HepG2 (cell line): ENCODE results near the gene CLPSL2. TPM values are rescaled to one million over a fixed set of nuclear protein-coding genes. Genes with fewer than 3 reads are reported as not detected.

Source experiments
- ADNP ChIP-seq: sonication (generic); formaldehyde crosslinking; IDR thresholded peaks from 2 replicates; pipeline ENCODE4 v1.4.0; 2020; ENCODE audit warnings: missing genetic modification reagents
- ARNTL ChIP-seq: sonication (generic); formaldehyde crosslinking; IDR thresholded peaks from 2 replicates; pipeline ENCODE4 v1.4.0; 2020; ENCODE audit warnings: mild to moderate bottlenecking, missing genetic modification reagents
- HNF4G ChIP-seq, 2 experiments: sonication (generic) in 1 of 2; formaldehyde crosslinking in 1 of 2; IDR thresholded peaks; 2 replicates each; pipeline versions ENCODE4 v1.4.0 to v1.6.1; 2011 to 2020; ENCODE audit warnings: borderline replicate concordance in 2 of 2, low read depth in 2 of 2, mild to moderate bottlenecking in 2 of 2, low read length in 1 of 2, missing genetic modification reagents in 1 of 2, moderate library complexity in 1 of 2
- SRSF4 ChIP-seq: fragments of 200-400 bp; formaldehyde crosslinking; IDR thresholded peaks from one replicate; pipeline ENCODE4 v1.6.1; 2018; ENCODE audit warnings: mild to moderate bottlenecking, low read depth, low read length, moderate library complexity; ENCODE audit not compliant: poor library complexity, severe bottlenecking
- YEATS2 ChIP-seq: sonication (generic); formaldehyde crosslinking; IDR thresholded peaks from 2 replicates; pipeline ENCODE4 v1.4.0; 2020; ENCODE audit warnings: missing genetic modification reagents, borderline replicate concordance
- ZMYM4 ChIP-seq: sonication (generic); formaldehyde crosslinking; IDR thresholded peaks from 2 replicates; pipeline ENCODE4 v1.8.1; 2023; ENCODE audit warnings: mild to moderate bottlenecking, missing genetic modification reagents
- ZNF12 ChIP-seq: sonication (generic); formaldehyde crosslinking; IDR thresholded peaks from 2 replicates; pipeline ENCODE4 v1.5.0; 2020; ENCODE audit warnings: missing genetic modification reagents
- ZNF234 ChIP-seq: sonication (generic); formaldehyde crosslinking; conservative IDR thresholded peaks from 2 replicates; pipeline ENCODE4 v1.5.1; 2020; ENCODE audit warnings: mild to moderate bottlenecking, missing genetic modification reagents
- ZNF343 ChIP-seq: sonication (generic); formaldehyde crosslinking; IDR thresholded peaks from 2 replicates; pipeline ENCODE4 v1.4.0; 2020; ENCODE audit warnings: mild to moderate bottlenecking, missing genetic modification reagents
- ZNF556 ChIP-seq: sonication (generic); formaldehyde crosslinking; IDR thresholded peaks from 2 replicates; pipeline ENCODE4 v1.4.0; 2020; ENCODE audit warnings: mild to moderate bottlenecking, missing genetic modification reagents, borderline replicate concordance
- ZNF691 ChIP-seq: sonication (generic); formaldehyde crosslinking; IDR thresholded peaks from 2 replicates; pipeline ENCODE4 v1.4.0; 2020; ENCODE audit warnings: missing genetic modification reagents, low read depth, mild to moderate bottlenecking, borderline replicate concordance
- ZNF713 ChIP-seq: sonication (generic); formaldehyde crosslinking; IDR thresholded peaks from 2 replicates; pipeline ENCODE4 v1.4.0; 2020; ENCODE audit warnings: mild to moderate bottlenecking, missing genetic modification reagents
- polyA plus RNA-seq, 8 experiments: library from polyadenylated mRNA; depleted of rRNA in 3 of 8; stranded (reverse) in 7 of 8; unstranded in 1 of 8; fragments of >200 nt; fragmentation: Illumina TruSeq in 4 of 8; extraction: Trizol in 4 of 8; gene quantifications; 2 replicates each; pipeline versions ENCODE4 v1.2.1 to v1.2.3, GENCODE V29; 2011 to 2016; ENCODE audit warnings: low read depth in 4 of 8, missing spikeins in 1 of 8, mixed read lengths in 1 of 8; ENCODE audit not compliant: insufficient read depth in 1 of 8
- total RNA-seq, 5 experiments: library from RNA; depleted of rRNA; stranded (reverse); fragments of >200 nt; fragmentation: Illumina TruSeq; extraction: Trizol; gene quantifications; 2 replicates each; pipeline ENCODE4 v1.2.3, GENCODE V29; 2016; ENCODE audit warnings: low read depth in 1 of 5
- TF ChIP-seq, protein P1 (sequence below): sonication (generic); formaldehyde crosslinking; IDR thresholded peaks from 2 replicates; pipeline ENCODE4 v1.4.0; 2020; ENCODE audit warnings: missing genetic modification reagents
- TF ChIP-seq, protein P2 (sequence below): sonication (generic); formaldehyde crosslinking; IDR thresholded peaks from 2 replicates; pipeline ENCODE4 v1.4.0; 2020; ENCODE audit warnings: missing genetic modification reagents, borderline replicate concordance
- TF ChIP-seq, protein P3 (sequence below): IDR thresholded peaks from 2 replicates; pipeline ENCODE4 v1.6.1; 2018; ENCODE audit warnings: missing genetic modification reagents, mild to moderate bottlenecking, missing compliant biosample characterization
- TF ChIP-seq, protein P4 (sequence below): sonication (generic); formaldehyde crosslinking; IDR thresholded peaks from 2 replicates; pipeline ENCODE4 v1.4.0; 2020; ENCODE audit warnings: missing genetic modification reagents

CLPSL2 gene
- total and polyA plus RNA-seq, 2 of the 13 experiments (the other 11 are each of a cell fraction or from before 2014, with no cell fraction given): not detected

GRCh38 chr6:35804996-35805736, 28.8 kb downstream of the CLPSL2 start, which contains the start of gene LHFPL5 (continued):
- TF ChIP-seq ZNF12 (CRISPR knock-in tag) (peak; percentile 93), ADNP (CRISPR knock-in tag) (no peak), ZNF343 (peak; percentile 83; the same call in 1 of the 2 replicates), ZNF691 (CRISPR knock-in tag) (peak; percentile 97), YEATS2 (peak; percentile 91; the same call in 1 of the 2 replicates), ZMYM4 (CRISPR knock-in tag) (peak; percentile 95), SRSF4 (no peak), ZNF713 (CRISPR knock-in tag) (no peak), ZNF556 (CRISPR knock-in tag) (peak; percentile 89; the same call in 1 of the 2 replicates), HNF4G (IDR thresholded peaks at IDR 0.05; ENCODE audit: borderline replicate concordance, low read depth, low read length) (no peak), HNF4G (CRISPR knock-in tag; IDR thresholded peaks at IDR 0.05; ENCODE audit: borderline replicate concordance, low read depth) (0 out of 2 replicates have a peak, but pooled peaks have one; percentile 56), ARNTL (CRISPR knock-in tag) (peak; percentile 88), ZNF234 (peak; percentile 95; the same call in 1 of the 2 replicates)
- TF ChIP-seq, protein P1, sequence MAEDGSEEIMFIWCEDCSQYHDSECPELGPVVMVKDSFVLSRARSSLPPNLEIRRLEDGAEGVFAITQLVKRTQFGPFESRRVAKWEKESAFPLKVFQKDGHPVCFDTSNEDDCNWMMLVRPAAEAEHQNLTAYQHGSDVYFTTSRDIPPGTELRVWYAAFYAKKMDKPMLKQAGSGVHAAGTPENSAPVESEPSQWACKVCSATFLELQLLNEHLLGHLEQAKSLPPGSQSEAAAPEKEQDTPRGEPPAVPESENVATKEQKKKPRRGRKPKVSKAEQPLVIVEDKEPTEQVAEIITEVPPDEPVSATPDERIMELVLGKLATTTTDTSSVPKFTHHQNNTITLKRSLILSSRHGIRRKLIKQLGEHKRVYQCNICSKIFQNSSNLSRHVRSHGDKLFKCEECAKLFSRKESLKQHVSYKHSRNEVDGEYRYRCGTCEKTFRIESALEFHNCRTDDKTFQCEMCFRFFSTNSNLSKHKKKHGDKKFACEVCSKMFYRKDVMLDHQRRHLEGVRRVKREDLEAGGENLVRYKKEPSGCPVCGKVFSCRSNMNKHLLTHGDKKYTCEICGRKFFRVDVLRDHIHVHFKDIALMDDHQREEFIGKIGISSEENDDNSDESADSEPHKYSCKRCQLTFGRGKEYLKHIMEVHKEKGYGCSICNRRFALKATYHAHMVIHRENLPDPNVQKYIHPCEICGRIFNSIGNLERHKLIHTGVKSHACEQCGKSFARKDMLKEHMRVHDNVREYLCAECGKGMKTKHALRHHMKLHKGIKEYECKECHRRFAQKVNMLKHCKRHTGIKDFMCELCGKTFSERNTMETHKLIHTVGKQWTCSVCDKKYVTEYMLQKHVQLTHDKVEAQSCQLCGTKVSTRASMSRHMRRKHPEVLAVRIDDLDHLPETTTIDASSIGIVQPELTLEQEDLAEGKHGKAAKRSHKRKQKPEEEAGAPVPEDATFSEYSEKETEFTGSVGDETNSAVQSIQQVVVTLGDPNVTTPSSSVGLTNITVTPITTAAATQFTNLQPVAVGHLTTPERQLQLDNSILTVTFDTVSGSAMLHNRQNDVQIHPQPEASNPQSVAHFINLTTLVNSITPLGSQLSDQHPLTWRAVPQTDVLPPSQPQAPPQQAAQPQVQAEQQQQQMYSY (CRISPR knock-in tag): peak; percentile 80
- TF ChIP-seq, protein P2, sequence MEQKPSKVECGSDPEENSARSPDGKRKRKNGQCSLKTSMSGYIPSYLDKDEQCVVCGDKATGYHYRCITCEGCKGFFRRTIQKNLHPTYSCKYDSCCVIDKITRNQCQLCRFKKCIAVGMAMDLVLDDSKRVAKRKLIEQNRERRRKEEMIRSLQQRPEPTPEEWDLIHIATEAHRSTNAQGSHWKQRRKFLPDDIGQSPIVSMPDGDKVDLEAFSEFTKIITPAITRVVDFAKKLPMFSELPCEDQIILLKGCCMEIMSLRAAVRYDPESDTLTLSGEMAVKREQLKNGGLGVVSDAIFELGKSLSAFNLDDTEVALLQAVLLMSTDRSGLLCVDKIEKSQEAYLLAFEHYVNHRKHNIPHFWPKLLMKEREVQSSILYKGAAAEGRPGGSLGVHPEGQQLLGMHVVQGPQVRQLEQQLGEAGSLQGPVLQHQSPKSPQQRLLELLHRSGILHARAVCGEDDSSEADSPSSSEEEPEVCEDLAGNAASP: peak; percentile 97
- TF ChIP-seq, protein P3, sequence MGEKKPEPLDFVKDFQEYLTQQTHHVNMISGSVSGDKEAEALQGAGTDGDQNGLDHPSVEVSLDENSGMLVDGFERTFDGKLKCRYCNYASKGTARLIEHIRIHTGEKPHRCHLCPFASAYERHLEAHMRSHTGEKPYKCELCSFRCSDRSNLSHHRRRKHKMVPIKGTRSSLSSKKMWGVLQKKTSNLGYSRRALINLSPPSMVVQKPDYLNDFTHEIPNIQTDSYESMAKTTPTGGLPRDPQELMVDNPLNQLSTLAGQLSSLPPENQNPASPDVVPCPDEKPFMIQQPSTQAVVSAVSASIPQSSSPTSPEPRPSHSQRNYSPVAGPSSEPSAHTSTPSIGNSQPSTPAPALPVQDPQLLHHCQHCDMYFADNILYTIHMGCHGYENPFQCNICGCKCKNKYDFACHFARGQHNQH (CRISPR knock-in tag): peak; percentile 98
- TF ChIP-seq, protein P4, sequence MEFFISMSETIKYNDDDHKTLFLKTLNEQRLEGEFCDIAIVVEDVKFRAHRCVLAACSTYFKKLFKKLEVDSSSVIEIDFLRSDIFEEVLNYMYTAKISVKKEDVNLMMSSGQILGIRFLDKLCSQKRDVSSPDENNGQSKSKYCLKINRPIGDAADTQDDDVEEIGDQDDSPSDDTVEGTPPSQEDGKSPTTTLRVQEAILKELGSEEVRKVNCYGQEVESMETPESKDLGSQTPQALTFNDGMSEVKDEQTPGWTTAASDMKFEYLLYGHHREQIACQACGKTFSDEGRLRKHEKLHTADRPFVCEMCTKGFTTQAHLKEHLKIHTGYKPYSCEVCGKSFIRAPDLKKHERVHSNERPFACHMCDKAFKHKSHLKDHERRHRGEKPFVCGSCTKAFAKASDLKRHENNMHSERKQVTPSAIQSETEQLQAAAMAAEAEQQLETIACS (CRISPR knock-in tag): no peak
